HepG2 (cell line): Measurements from ENCODE around the gene OSBPL8. TPM values are rescaled to one million over a fixed set of nuclear protein-coding genes. Genes with fewer than 3 reads are reported as not detected.
A peak's percentile ranks its signal among the peaks of the same experiment; 100 is the strongest.

ENCODE experiments used
- ATF5 ChIP-seq: sonication (generic); formaldehyde crosslinking; IDR thresholded peaks from 2 replicates; pipeline ENCODE4 v1.4.0; 2020; ENCODE audit warnings: mild to moderate bottlenecking, low read depth, missing genetic modification reagents
- EHMT2 ChIP-seq: fragments of 200-600 bp; sonication (generic); IDR thresholded peaks from 2 replicates; pipeline ENCODE4 v1.7.0; 2017; ENCODE audit warnings: antibody characterized with exemption, low read depth, low read length, borderline replicate concordance
- HMG20A ChIP-seq: IDR thresholded peaks from 2 replicates; pipeline ENCODE4 v1.6.1; 2016; ENCODE audit warnings: borderline replicate concordance
- JUND ChIP-seq: sonication (generic); formaldehyde crosslinking; IDR thresholded peaks from 2 replicates; pipeline ENCODE4 v1.8.0; 2022; ENCODE audit warnings: mild to moderate bottlenecking, missing genetic modification reagents
- PHF5A ChIP-seq: IDR thresholded peaks from one replicate; pipeline ENCODE4 v1.6.1; 2018; ENCODE audit warnings: low read depth, missing genetic modification reagents; ENCODE audit not compliant: unreplicated experiment
- REST ChIP-seq, 2 experiments: IDR thresholded peaks; 2 replicates each; pipeline ENCODE4 v1.6.1; 2011 to 2012; ENCODE audit warnings: low read length in 2 of 2, borderline replicate concordance in 1 of 2, low read depth in 1 of 2, mild to moderate bottlenecking in 1 of 2, moderate library complexity in 1 of 2
- ZNF546 ChIP-seq: sonication (generic); formaldehyde crosslinking; conservative IDR thresholded peaks from 2 replicates; pipeline ENCODE4 v1.8.1; 2023; ENCODE audit warnings: mild to moderate bottlenecking, missing genetic modification reagents
- ZNF674 ChIP-seq: sonication (generic); formaldehyde crosslinking; IDR thresholded peaks from 2 replicates; pipeline ENCODE4 v1.5.0; 2020; ENCODE audit warnings: low read depth, mild to moderate bottlenecking, missing genetic modification reagents
- ZNF879 ChIP-seq: sonication (generic); formaldehyde crosslinking; IDR thresholded peaks from 2 replicates; pipeline ENCODE4 v1.8.1; 2023; ENCODE audit warnings: missing genetic modification reagents
- polyA plus RNA-seq, 8 experiments: library from polyadenylated mRNA; depleted of rRNA in 3 of 8; stranded (reverse) in 7 of 8; unstranded in 1 of 8; fragments of >200 nt; fragmentation: Illumina TruSeq in 4 of 8; extraction: Trizol in 4 of 8; gene quantifications; 2 replicates each; pipeline versions ENCODE4 v1.2.1 to v1.2.3, GENCODE V29; 2011 to 2016; ENCODE audit warnings: low read depth in 4 of 8, missing spikeins in 1 of 8, mixed read lengths in 1 of 8; ENCODE audit not compliant: insufficient read depth in 1 of 8
- total RNA-seq, 5 experiments: library from RNA; depleted of rRNA; stranded (reverse); fragments of >200 nt; fragmentation: Illumina TruSeq; extraction: Trizol; gene quantifications; 2 replicates each; pipeline ENCODE4 v1.2.3, GENCODE V29; 2016; ENCODE audit warnings: low read depth in 1 of 5
- TF ChIP-seq, protein P1 (sequence below): IDR thresholded peaks from 2 replicates; pipeline ENCODE4 v1.6.1; 2016
- TF ChIP-seq, protein P2 (sequence below): sonication (generic); formaldehyde crosslinking; IDR thresholded peaks from 2 replicates; pipeline ENCODE4 v1.5.0; 2020; ENCODE audit warnings: mild to moderate bottlenecking, missing genetic modification reagents, borderline replicate concordance
- TF ChIP-seq, protein P3 (sequence below): sonication (generic); formaldehyde crosslinking; IDR thresholded peaks from 2 replicates; pipeline ENCODE4 v1.5.0; 2020; ENCODE audit warnings: mild to moderate bottlenecking, low read depth, missing genetic modification reagents, borderline replicate concordance
- TF ChIP-seq, protein P4 (sequence below): sonication (generic); formaldehyde crosslinking; IDR thresholded peaks from 2 replicates; pipeline ENCODE4 v1.4.0; 2020; ENCODE audit warnings: missing genetic modification reagents

Gene OSBPL8
- total and polyA plus RNA-seq, 2 of the 13 experiments (the other 11 are each of a cell fraction or from before 2014, with no cell fraction given), result 11.0 to 33.9 TPM

GRCh38 chr12:76348079-76348901 lies 211.3 kb downstream of the OSBPL8 start, which contains the start of gene BBS10 (continued):
- TF ChIP-seq, protein P1, sequence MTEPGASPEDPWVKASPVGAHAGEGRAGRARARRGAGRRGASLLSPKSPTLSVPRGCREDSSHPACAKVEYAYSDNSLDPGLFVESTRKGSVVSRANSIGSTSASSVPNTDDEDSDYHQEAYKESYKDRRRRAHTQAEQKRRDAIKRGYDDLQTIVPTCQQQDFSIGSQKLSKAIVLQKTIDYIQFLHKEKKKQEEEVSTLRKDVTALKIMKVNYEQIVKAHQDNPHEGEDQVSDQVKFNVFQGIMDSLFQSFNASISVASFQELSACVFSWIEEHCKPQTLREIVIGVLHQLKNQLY (CRISPR knock-in tag), result no peak
- peak in 1 of 2 experiments; percentile 27; a peak in 1 of 4 replicates for TF ChIP-seq REST (IDR thresholded peaks at IDR 0.05; ENCODE audit: borderline replicate concordance in 1 of 2, low read depth in 1 of 2, low read length in 2 of 2)
- TF ChIP-seq, protein P2, sequence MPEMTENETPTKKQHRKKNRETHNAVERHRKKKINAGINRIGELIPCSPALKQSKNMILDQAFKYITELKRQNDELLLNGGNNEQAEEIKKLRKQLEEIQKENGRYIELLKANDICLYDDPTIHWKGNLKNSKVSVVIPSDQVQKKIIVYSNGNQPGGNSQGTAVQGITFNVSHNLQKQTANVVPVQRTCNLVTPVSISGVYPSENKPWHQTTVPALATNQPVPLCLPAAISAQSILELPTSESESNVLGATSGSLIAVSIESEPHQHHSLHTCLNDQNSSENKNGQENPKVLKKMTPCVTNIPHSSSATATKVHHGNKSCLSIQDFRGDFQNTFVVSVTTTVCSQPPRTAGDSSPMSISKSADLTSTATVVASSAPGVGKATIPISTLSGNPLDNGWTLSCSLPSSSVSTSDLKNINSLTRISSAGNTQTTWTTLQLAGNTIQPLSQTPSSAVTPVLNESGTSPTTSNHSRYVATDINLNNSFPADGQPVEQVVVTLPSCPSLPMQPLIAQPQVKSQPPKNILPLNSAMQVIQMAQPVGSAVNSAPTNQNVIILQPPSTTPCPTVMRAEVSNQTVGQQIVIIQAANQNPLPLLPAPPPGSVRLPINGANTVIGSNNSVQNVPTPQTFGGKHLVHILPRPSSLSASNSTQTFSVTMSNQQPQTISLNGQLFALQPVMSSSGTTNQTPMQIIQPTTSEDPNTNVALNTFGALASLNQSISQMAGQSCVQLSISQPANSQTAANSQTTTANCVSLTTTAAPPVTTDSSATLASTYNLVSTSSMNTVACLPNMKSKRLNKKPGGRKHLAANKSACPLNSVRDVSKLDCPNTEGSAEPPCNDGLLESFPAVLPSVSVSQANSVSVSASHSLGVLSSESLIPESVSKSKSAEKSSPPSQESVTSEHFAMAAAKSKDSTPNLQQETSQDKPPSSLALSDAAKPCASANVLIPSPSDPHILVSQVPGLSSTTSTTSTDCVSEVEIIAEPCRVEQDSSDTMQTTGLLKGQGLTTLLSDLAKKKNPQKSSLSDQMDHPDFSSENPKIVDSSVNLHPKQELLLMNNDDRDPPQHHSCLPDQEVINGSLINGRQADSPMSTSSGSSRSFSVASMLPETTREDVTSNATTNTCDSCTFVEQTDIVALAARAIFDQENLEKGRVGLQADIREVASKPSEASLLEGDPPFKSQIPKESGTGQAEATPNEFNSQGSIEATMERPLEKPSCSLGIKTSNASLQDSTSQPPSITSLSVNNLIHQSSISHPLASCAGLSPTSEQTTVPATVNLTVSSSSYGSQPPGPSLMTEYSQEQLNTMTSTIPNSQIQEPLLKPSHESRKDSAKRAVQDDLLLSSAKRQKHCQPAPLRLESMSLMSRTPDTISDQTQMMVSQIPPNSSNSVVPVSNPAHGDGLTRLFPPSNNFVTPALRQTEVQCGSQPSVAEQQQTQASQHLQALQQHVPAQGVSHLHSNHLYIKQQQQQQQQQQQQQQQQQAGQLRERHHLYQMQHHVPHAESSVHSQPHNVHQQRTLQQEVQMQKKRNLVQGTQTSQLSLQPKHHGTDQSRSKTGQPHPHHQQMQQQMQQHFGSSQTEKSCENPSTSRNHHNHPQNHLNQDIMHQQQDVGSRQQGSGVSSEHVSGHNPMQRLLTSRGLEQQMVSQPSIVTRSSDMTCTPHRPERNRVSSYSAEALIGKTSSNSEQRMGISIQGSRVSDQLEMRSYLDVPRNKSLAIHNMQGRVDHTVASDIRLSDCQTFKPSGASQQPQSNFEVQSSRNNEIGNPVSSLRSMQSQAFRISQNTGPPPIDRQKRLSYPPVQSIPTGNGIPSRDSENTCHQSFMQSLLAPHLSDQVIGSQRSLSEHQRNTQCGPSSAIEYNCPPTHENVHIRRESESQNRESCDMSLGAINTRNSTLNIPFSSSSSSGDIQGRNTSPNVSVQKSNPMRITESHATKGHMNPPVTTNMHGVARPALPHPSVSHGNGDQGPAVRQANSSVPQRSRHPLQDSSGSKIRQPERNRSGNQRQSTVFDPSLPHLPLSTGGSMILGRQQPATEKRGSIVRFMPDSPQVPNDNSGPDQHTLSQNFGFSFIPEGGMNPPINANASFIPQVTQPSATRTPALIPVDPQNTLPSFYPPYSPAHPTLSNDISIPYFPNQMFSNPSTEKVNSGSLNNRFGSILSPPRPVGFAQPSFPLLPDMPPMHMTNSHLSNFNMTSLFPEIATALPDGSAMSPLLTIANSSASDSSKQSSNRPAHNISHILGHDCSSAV (CRISPR knock-in tag), result no peak
- TF ChIP-seq PHF5A (CRISPR knock-in tag), result no peak
- TF ChIP-seq, protein P3, sequence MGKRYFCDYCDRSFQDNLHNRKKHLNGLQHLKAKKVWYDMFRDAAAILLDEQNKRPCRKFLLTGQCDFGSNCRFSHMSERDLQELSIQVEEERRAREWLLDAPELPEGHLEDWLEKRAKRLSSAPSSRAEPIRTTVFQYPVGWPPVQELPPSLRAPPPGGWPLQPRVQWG (CRISPR knock-in tag), result no peak
- no peak for TF ChIP-seq ZNF879
- TF ChIP-seq, protein P4, sequence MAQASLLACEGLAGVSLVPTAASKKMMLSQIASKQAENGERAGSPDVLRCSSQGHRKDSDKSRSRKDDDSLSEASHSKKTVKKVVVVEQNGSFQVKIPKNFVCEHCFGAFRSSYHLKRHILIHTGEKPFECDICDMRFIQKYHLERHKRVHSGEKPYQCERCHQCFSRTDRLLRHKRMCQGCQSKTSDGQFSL (CRISPR knock-in tag), result no peak
- no peak; the same call in 1 of the 2 replicates for TF ChIP-seq ATF5 (CRISPR knock-in tag)
- no peak for TF ChIP-seq HMG20A (CRISPR knock-in tag)
- no peak for TF ChIP-seq JUND
- TF ChIP-seq ZNF546 (CRISPR knock-in tag), result no peak
- 0 out of 2 replicates have a peak, but pooled peaks have one; percentile 48 for TF ChIP-seq ZNF674 (CRISPR knock-in tag)
- no peak for TF ChIP-seq EHMT2
